ENCODE results near the gene KCTD16. TPM values are rescaled to one million over a fixed set of nuclear protein-coding genes. Genes with fewer than 3 reads are reported as not detected.
A peak's percentile ranks its signal among the peaks of the same experiment; 100 is the strongest.

The KCTD16 gene
- polyA plus RNA-seq, 2 of the 4 experiments (the other 2 are of a cell fraction): 0.10 to 0.32 TPM

DNA sequence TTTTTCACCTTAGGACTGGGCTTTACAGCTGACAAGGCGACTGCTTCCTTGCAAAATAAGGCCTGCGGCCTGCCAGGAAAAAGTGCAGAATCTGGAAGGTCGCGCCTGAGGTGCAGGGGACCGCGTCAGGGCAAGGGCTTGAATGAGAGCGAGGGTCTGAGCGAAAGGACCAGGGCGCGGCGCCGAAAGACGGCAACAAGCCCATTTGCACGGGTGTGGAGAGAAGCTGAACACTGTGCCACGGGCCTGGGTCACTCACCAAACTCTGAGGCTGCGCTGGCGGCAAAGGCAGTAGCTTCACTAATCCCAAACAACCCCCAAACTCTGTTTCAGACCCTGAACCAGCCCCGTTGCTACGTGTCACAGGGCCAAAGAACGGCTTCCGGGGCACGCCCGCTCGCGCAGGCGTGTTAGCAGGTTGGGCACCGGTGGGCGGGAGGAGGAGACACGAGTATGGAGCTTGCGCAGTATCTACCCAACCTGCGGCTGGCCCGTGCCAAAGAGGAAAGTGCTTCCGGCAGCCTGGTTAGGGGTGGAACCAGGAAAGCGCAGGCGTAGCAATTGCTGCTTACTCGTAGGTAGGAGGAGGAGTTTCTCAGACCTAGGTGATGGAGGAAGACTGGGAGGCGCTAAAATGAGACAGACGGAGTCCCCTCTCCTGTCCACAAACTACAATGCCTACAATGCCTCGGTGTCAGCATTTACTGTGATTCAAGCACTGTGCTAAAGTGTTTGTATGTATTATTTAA, at the start of gene KCTD16, which contains the start of gene YIPF5 (continued):
- TF ChIP-seq HEYL (CRISPR knock-in tag; IDR thresholded peaks at IDR 0.05) (no peak), FOXS1 (CRISPR knock-in tag; IDR thresholded peaks at IDR 0.05) (no peak), NPAS2 (CRISPR knock-in tag; IDR thresholded peaks at IDR 0.05; ENCODE audit: borderline replicate concordance) (no peak), HOXB13 (CRISPR knock-in tag; IDR thresholded peaks at IDR 0.05; ENCODE audit: low read depth) (no peak), CHD2 (IDR thresholded peaks at IDR 0.05; ENCODE audit: low read length, partially characterized antibody) (no peak), POLR2AphosphoS2 (conservative IDR thresholded peaks at IDR 0.05; ENCODE audit: low read length) (no peak), FOSL2 (IDR thresholded peaks at IDR 0.05) (no peak), FOSL2 (CRISPR knock-in tag; IDR thresholded peaks at IDR 0.05) (no peak), CHD4 (IDR thresholded peaks at IDR 0.05; ENCODE audit: borderline replicate concordance) (no peak), KDM5A (IDR thresholded peaks at IDR 0.05) (no peak), RCOR1 (IDR thresholded peaks at IDR 0.05; ENCODE audit: low read depth, low read length) (no peak), ZFP36 (IDR thresholded peaks at IDR 0.05; ENCODE audit: borderline replicate concordance, partially characterized antibody) (no peak), EP300 (IDR thresholded peaks at IDR 0.05) (no peak), RARB (CRISPR knock-in tag; IDR thresholded peaks at IDR 0.05) (no peak), KDM1A (IDR thresholded peaks at IDR 0.05; ENCODE audit: low read depth) (no peak), RNF2 (IDR thresholded peaks at IDR 0.05; ENCODE audit: borderline replicate concordance, low read depth) (no peak), EHF (CRISPR knock-in tag; IDR thresholded peaks at IDR 0.05) (no peak), EHMT2 (IDR thresholded peaks at IDR 0.05; ENCODE audit: low read depth) (no peak)
- TF ChIP-seq, protein P1, sequence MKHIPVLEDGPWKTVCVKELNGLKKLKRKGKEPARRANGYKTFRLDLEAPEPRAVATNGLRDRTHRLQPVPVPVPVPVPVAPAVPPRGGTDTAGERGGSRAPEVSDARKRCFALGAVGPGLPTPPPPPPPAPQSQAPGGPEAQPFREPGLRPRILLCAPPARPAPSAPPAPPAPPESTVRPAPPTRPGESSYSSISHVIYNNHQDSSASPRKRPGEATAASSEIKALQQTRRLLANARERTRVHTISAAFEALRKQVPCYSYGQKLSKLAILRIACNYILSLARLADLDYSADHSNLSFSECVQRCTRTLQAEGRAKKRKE (CRISPR knock-in tag; IDR thresholded peaks at IDR 0.05; ENCODE audit: low read depth): no peak
- TF ChIP-seq, protein P2, sequence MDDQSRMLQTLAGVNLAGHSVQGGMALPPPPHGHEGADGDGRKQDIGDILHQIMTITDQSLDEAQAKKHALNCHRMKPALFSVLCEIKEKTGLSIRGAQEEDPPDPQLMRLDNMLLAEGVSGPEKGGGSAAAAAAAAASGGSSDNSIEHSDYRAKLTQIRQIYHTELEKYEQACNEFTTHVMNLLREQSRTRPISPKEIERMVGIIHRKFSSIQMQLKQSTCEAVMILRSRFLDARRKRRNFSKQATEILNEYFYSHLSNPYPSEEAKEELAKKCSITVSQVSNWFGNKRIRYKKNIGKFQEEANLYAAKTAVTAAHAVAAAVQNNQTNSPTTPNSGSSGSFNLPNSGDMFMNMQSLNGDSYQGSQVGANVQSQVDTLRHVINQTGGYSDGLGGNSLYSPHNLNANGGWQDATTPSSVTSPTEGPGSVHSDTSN (IDR thresholded peaks at IDR 0.05): peak; percentile 33; the same call in 1 of the 2 replicates
- TF ChIP-seq, protein P3, sequence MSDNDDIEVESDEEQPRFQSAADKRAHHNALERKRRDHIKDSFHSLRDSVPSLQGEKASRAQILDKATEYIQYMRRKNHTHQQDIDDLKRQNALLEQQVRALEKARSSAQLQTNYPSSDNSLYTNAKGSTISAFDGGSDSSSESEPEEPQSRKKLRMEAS (IDR thresholded peaks at IDR 0.05): peak; percentile 68

DNA sequence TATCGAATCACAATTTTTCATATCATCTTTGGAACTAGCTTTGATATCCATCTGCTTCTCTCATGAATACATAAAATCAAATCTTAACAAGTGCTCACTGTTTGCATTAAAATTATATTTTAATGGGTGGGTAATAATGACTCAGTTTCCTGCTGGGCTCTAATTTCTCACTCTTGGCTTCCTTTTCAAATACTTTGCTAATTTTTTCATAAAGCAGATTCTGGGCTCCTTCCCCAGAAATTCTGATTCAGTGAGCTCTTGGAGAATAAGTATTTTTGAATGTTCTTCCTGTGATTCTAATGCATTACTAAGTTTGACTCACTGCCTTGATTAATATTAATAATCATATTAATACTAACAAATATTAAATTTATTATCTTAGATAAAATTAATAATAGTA, 49.1 kb upstream of the KCTD16 start:
- ATAC-seq (no peak), DNase-seq (ENCODE audit: low read depth in 1 of 2, low spot score in 1 of 2) (no peak), FAIRE-seq (no peak)
- TF ChIP-seq, protein P4, sequence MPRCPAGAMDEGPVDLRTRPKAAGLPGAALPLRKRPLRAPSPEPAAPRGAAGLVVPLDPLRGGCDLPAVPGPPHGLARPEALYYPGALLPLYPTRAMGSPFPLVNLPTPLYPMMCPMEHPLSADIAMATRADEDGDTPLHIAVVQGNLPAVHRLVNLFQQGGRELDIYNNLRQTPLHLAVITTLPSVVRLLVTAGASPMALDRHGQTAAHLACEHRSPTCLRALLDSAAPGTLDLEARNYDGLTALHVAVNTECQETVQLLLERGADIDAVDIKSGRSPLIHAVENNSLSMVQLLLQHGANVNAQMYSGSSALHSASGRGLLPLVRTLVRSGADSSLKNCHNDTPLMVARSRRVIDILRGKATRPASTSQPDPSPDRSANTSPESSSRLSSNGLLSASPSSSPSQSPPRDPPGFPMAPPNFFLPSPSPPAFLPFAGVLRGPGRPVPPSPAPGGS (IDR thresholded peaks at IDR 0.05): no peak
- TF ChIP-seq ESRRA (IDR thresholded peaks at IDR 0.05; ENCODE audit: borderline replicate concordance, low read length): no peak
- TF ChIP-seq ZFP36 (IDR thresholded peaks at IDR 0.05; ENCODE audit: borderline replicate concordance, partially characterized antibody): no peak
- TF ChIP-seq BHLHE40 (IDR thresholded peaks at IDR 0.05; ENCODE audit: low read depth, low read length): no peak
- TF ChIP-seq, protein P1 (CRISPR knock-in tag; IDR thresholded peaks at IDR 0.05; ENCODE audit: low read depth): no peak
- TF ChIP-seq, protein P5, sequence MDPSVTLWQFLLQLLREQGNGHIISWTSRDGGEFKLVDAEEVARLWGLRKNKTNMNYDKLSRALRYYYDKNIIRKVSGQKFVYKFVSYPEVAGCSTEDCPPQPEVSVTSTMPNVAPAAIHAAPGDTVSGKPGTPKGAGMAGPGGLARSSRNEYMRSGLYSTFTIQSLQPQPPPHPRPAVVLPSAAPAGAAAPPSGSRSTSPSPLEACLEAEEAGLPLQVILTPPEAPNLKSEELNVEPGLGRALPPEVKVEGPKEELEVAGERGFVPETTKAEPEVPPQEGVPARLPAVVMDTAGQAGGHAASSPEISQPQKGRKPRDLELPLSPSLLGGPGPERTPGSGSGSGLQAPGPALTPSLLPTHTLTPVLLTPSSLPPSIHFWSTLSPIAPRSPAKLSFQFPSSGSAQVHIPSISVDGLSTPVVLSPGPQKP (IDR thresholded peaks at IDR 0.05; ENCODE audit: low read depth, low read length): no peak
- TF ChIP-seq, protein P6, sequence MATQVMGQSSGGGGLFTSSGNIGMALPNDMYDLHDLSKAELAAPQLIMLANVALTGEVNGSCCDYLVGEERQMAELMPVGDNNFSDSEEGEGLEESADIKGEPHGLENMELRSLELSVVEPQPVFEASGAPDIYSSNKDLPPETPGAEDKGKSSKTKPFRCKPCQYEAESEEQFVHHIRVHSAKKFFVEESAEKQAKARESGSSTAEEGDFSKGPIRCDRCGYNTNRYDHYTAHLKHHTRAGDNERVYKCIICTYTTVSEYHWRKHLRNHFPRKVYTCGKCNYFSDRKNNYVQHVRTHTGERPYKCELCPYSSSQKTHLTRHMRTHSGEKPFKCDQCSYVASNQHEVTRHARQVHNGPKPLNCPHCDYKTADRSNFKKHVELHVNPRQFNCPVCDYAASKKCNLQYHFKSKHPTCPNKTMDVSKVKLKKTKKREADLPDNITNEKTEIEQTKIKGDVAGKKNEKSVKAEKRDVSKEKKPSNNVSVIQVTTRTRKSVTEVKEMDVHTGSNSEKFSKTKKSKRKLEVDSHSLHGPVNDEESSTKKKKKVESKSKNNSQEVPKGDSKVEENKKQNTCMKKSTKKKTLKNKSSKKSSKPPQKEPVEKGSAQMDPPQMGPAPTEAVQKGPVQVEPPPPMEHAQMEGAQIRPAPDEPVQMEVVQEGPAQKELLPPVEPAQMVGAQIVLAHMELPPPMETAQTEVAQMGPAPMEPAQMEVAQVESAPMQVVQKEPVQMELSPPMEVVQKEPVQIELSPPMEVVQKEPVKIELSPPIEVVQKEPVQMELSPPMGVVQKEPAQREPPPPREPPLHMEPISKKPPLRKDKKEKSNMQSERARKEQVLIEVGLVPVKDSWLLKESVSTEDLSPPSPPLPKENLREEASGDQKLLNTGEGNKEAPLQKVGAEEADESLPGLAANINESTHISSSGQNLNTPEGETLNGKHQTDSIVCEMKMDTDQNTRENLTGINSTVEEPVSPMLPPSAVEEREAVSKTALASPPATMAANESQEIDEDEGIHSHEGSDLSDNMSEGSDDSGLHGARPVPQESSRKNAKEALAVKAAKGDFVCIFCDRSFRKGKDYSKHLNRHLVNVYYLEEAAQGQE (IDR thresholded peaks at IDR 0.05): no peak
- no peak for TF ChIP-seq RFX5 (IDR thresholded peaks at IDR 0.05)
- TF ChIP-seq SMC3 (IDR thresholded peaks at IDR 0.05): no peak
- TF ChIP-seq KDM5A (IDR thresholded peaks at IDR 0.05): no peak
- TF ChIP-seq MAZ (IDR thresholded peaks at IDR 0.05; ENCODE audit: borderline replicate concordance, low read depth, low read length): no peak
- CTCF ChIA-PET: interaction anchor here (0.7 kb wide), 1 partner anchor 21 kb away, joined by 4 read pairs; no protein-coding TSS in a partner anchor
- H3K4me1 ChIP-seq: no peaks in the 10 kb centered on the region
- 93% methylated on average over 1 of the region's 1 CpG for WGBS (ENCODE audit: missing lambda C conversion rate)
- no peaks in the 10 kb centered on the region for H3K9me3 ChIP-seq
- POLR2A ChIA-PET: no interaction called here
- no peak overlapping the region for H3K4me3 ChIP-seq
- H3K4me2 ChIP-seq: no peak overlapping the region
- no peak overlapping the region for H3K27ac ChIP-seq
